Endothelial cell of umbilical vein (primary cell): ENCODE measurements around the gene COTL1.

Source experiments
- JUN ChIP-seq: IDR thresholded peaks from 2 replicates; pipeline ENCODE4 v1.6.1; 2011; ENCODE audit warnings: borderline replicate concordance, low read depth; ENCODE audit not compliant: insufficient read length, insufficient read depth
- POLR2AphosphoS5 ChIP-seq: IDR thresholded peaks from 2 replicates; pipeline ENCODE4 v1.6.1; 2012; ENCODE audit warnings: low read depth, mild to moderate bottlenecking, control low read depth, low read length, moderate library complexity; ENCODE audit not compliant: insufficient read depth
- TF ChIP-seq, protein P1 (sequence below), 2 donors: IDR thresholded peaks; 1 replicate in 1 of 2; 2 replicates in 1 of 2; pipeline ENCODE4 v1.5.1; 2011; ENCODE audit warnings: low read length in 2 of 2, mild to moderate bottlenecking in 2 of 2, moderate library complexity in 2 of 2, control low read depth in 1 of 2, inconsistent platforms in 1 of 2, low read depth in 1 of 2; ENCODE audit not compliant: insufficient read depth in 1 of 2; ENCODE audit errors: extremely low read depth in 1 of 2

- no peak for TF ChIP-seq POLR2AphosphoS5
- TF ChIP-seq, protein P1, sequence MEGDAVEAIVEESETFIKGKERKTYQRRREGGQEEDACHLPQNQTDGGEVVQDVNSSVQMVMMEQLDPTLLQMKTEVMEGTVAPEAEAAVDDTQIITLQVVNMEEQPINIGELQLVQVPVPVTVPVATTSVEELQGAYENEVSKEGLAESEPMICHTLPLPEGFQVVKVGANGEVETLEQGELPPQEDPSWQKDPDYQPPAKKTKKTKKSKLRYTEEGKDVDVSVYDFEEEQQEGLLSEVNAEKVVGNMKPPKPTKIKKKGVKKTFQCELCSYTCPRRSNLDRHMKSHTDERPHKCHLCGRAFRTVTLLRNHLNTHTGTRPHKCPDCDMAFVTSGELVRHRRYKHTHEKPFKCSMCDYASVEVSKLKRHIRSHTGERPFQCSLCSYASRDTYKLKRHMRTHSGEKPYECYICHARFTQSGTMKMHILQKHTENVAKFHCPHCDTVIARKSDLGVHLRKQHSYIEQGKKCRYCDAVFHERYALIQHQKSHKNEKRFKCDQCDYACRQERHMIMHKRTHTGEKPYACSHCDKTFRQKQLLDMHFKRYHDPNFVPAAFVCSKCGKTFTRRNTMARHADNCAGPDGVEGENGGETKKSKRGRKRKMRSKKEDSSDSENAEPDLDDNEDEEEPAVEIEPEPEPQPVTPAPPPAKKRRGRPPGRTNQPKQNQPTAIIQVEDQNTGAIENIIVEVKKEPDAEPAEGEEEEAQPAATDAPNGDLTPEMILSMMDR (IDR thresholded peaks at IDR 0.05; ENCODE audit: extremely low read depth in 1 of 2, insufficient read depth in 1 of 2, low read depth in 1 of 2, low read length in 2 of 2): no peak
- TF ChIP-seq JUN: no peak
These were observed 11.6 kb downstream of the COTL1 start for GRCh38 chr16:84606081-84606875.
